Kidney (tissue), 14 donors: ENCODE measurements around the gene HK2. TPM values are rescaled to one million over a fixed set of nuclear protein-coding genes. Genes with fewer than 3 reads are reported as not detected.

ENCODE experiments used
- DNase-seq, 5 donors: peaks; one replicate each; pipeline ENCODE4 v3.0.0-alpha.2; 2013 to 2020
- FAIRE-seq: peaks from 2 replicates; lab custom pipeline; 2012; peaks lifted over from hg19 to GRCh38; lab: Jason Lieb, UNC
- H3K27ac ChIP-seq, 2 donors: one replicate each; pipeline ENCODE4 v1.7.0; 2013; ENCODE audit warnings: low read depth in 2 of 2, low read length in 2 of 2, inconsistent platforms in 1 of 2
- H3K27me3 ChIP-seq: one replicate; pipeline ENCODE4 v1.7.1; 2013; ENCODE audit warnings: low read length, inconsistent platforms; ENCODE audit not compliant: control insufficient read depth, insufficient read depth
- H3K36me3 ChIP-seq, 3 donors: one replicate each; pipeline versions ENCODE4 v1.7.0 to v1.7.1; 2013; ENCODE audit warnings: low read length in 3 of 3, control low read depth in 1 of 3, inconsistent platforms in 1 of 3; ENCODE audit not compliant: insufficient read depth in 3 of 3, control insufficient read depth in 2 of 3
- H3K4me1 ChIP-seq, 3 donors: one replicate each; pipeline versions ENCODE4 v1.7.0 to v1.7.1; 2013; ENCODE audit warnings: low read length in 3 of 3, inconsistent platforms in 1 of 3, low read depth in 1 of 3; ENCODE audit not compliant: control insufficient read depth in 2 of 3, insufficient read depth in 2 of 3
- H3K4me3 ChIP-seq, 3 donors: one replicate each; pipeline versions ENCODE4 v1.7.0 to v1.8.1; 2013; ENCODE audit warnings: low read length in 3 of 3, control low read depth in 1 of 3, inconsistent platforms in 1 of 3
- H3K9ac ChIP-seq, 3 donors: one replicate each; pipeline versions ENCODE4 v1.7.0 to v1.7.1; 2013; ENCODE audit warnings: low read length in 3 of 3, control low read depth in 1 of 3, inconsistent platforms in 1 of 3
- H3K9me3 ChIP-seq, 3 donors: one replicate each; pipeline versions ENCODE4 v1.7.0 to v1.7.1; 2013; ENCODE audit warnings: low read length in 3 of 3, control low read depth in 1 of 3, inconsistent platforms in 1 of 3; ENCODE audit not compliant: control insufficient read depth in 2 of 3, insufficient read depth in 1 of 3
- CTCF ChIP-seq: IDR thresholded peaks from 3 replicates; pipeline ENCODE4 v1.5.1; 2012; ENCODE audit warnings: mild to moderate bottlenecking, moderate library complexity, borderline replicate concordance; ENCODE audit not compliant: insufficient read depth; ENCODE audit errors: extremely low read depth
- intact Hi-C: fragments of 100-400 bp; cut with DNase I; formaldehyde crosslinking; loops from one replicate; pipeline ENCODE4 v1.11.1; 2022
- polyA plus RNA-seq: library from polyadenylated mRNA; stranded (reverse); fragments of 350-450 nt; fragmentation: Illumina TruSeq; extraction: RNeasy Lipid Tissue Mini Kit (QIAGEN cat#74804); gene quantifications from one replicate; pipeline ENCODE4 v1.2.3, GENCODE V29; 2014; ENCODE audit warnings: low read depth, low replicate concordance; ENCODE audit not compliant: insufficient read depth
- total RNA-seq: library from RNA; stranded (reverse); fragmentation: NEBNext Ultra II Directional; extraction: Animal tissue kit (Norgen Biotek cat#: 25700); gene quantifications from one replicate; pipeline ENCODE4 v1.2.1, GENCODE V29; 2021
- donor health status: control.
- donor health status: control.
- donor health status: control.
- donor health status: control.
- donor health status: control.
- donor health status: DM: yes; HTN: yes; CAD: no.
- donor health status: Normal renal cell carcinoma (clear cell type).

Gene HK2
- total and polyA plus RNA-seq, 2 donors from 2014 or later: 0.47 to 8.6 TPM

- Histone ChIP-seq H3K4me1 (no peaks in the 10 kb centered on the region), H3K4me3 (no peak overlapping the region), H3K9me3 (no peaks in the 10 kb centered on the region), H3K36me3 (no peaks in the 10 kb centered on the region), H3K27me3 (no peaks in the 10 kb centered on the region), H3K9ac (no peak overlapping the region), H3K27ac (no peak overlapping the region)
- FAIRE-seq (no peak), DNase-seq (no peak)
- intact Hi-C loops: no loop called here
- TF ChIP-seq CTCF: no peak
Measured at GRCh38 chr2:74806355-74806839, 27.5 kb upstream of the HK2 start.

GRCh38 chr2:74806920-74807319 is 27.0 kb upstream of the HK2 start:
- Histone ChIP-seq H3K27ac (no peak overlapping the region), H3K36me3 (no peaks in the 10 kb centered on the region), H3K4me3 (no peak overlapping the region), H3K4me1 (no peaks in the 10 kb centered on the region), H3K9ac (no peak overlapping the region), H3K9me3 (no peaks in the 10 kb centered on the region), H3K27me3 (no peaks in the 10 kb centered on the region)
- no peak for DNase-seq
- intact Hi-C loops: no loop called here
- FAIRE-seq: no peak
- TF ChIP-seq CTCF: no peak

GRCh38 chr2:74812787-74813590 is 20.9 kb upstream of the HK2 start:
- no peak for DNase-seq
- TF ChIP-seq CTCF: no peak
- no peak for FAIRE-seq
- Histone ChIP-seq H3K4me3 (no peak overlapping the region), H3K9ac (no peak overlapping the region), H3K4me1 (no peaks in the 10 kb centered on the region), H3K36me3 (no peaks in the 10 kb centered on the region), H3K27ac (no peak overlapping the region), H3K9me3 (no peaks in the 10 kb centered on the region), H3K27me3 (no peaks in the 10 kb centered on the region)
- intact Hi-C loops: no loop called here
